ELR (cell line): ENCODE measurements around the gene NBPF1.
"Not testable (repeated sequence)": the region's sequence is repeated elsewhere in the genome, so short reads cannot be mapped to it uniquely, and the experiment has no call there.

ENCODE experiments used
- DNase-seq: peaks from one replicate; pipeline ENCODE4 v3.0.0-alpha.2; 2015; ENCODE audit warnings: low read depth

NBPF1 gene

DNA sequence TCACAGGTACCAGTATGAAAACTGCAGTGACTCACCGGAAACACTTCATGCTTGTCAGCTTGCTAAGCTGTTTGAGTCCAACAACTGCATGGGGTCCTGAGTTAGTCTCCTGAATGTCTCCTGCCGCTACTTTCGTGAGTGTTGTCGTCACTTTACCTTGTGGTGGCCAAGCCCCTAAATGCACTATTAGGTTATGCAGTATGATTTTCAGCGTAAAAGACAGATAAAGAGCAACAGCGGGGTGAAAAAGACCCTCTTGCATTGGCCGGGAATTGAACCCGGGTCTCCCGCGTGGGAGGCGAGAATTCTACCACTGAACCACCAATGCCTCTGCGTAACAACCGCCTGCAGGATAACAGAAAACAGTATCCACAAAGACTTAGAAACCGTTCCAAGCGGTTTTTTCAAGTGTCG lies 67.7 kb downstream of the NBPF1 start:
- DNase-seq, result peak; percentile 79

GRCh38 chr1:16540421-16540893 lies 72.9 kb downstream of the NBPF1 start:
- not testable (repeated sequence) for DNase-seq

- DNase-seq, result not testable (repeated sequence)
Measured at GRCh38 chr1:16537528-16537927, 75.8 kb downstream of the NBPF1 start.

DNA sequence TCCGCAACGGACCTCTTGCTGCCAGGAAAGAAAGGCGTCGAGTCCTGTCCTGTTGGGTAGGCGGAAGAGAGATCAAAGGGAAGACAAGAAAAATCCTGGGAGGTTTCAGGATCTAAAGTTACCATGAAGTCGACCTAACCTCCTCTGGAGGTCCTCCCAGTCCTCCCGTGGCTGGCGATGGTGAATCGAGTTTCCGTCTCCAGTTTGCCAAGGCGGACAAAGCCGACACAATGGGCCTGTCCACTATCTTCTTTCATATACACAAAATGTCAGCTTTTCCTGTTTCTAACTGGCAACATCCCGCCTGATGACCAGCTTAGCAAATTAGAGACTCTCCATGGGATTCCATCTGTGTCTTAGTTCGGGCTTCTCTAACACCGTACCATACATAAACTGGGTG lies 76.6 kb downstream of the NBPF1 start:
- DNase-seq, result not testable (repeated sequence)

- DNase-seq, result not testable (repeated sequence)
Measured at GRCh38 chr1:16535898-16536297, 77.5 kb downstream of the NBPF1 start.

DNA sequence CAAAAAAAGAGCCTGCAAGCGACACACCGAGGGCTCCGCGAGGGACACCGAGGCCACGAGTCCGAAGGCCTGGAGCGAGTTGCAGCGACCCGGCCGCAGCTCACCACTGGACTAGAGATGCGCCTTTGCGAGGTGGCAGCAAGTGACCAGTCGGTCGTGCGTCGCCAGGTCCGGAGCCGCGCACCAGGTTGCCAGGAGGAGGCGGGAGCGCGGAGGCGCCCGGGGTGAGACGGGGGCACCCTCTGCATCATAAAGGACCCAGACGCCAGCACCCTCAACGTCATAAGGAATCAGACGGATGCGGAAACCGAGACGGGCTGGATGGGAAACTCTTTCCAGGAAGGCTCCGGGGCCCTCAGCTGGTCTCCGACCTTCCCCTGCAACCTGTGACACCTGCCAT lies 77.9 kb downstream of the NBPF1 start:
- DNase-seq, result peak; percentile 9

GRCh38 chr1:16534829-16535456 lies 78.4 kb downstream of the NBPF1 start:
- peak; percentile 88 for DNase-seq

- peak; percentile 11 for DNase-seq
Measured at GRCh38 chr1:16534239-16534828, 79.0 kb downstream of the NBPF1 start.

GRCh38 chr1:16532235-16532991 lies 81.0 kb downstream of the NBPF1 start:
- DNase-seq, result not testable (repeated sequence)

GRCh38 chr1:16528338-16528737 lies 85.0 kb downstream of the NBPF1 start:
- DNase-seq, result not testable (repeated sequence)

DNA sequence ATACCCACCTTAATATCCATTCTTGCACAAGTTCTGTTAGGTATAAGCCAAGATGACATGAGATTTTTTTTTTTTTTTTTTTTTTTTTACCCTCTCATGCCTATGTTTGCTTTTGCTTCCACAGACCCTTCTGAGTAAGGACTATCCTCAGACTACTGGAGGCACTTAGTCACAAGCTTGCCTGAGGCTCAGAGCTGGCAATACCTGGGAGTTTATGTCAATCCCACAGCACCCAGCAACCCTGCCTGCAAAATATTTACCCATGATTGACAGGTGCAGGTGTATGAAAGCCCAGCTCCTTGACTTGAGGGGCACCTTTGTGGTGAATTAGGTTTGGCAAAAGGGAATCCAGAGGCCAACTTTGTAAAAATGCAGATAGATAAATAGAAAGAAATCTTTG lies 87.6 kb downstream of the NBPF1 start:
- DNase-seq, result not testable (repeated sequence)

DNA sequence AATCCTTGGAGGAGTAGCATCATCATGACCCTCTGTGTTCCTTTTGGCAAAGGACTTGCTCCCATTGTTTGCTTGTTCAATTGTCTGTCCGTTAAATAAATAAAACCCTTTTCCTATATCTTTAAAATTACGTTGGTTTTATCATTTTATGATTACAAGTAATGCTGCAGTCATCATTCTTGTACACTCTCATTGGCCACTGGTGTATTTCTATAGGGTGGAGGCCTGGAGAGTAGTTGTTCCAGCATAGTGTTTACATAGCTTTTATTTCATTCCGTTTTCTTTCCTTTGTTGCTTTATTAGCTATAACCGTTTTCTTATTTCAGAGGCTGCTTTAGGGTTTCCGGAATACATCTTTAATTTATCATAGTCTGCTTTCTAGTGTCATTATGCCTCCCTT lies 91.7 kb downstream of the NBPF1 start:
- not testable (repeated sequence) for DNase-seq

- DNase-seq, result no peak
Measured at GRCh38 chr1:16521288-16521583, 92.1 kb downstream of the NBPF1 start.

GRCh38 chr1:16520435-16521287 lies 92.7 kb downstream of the NBPF1 start:
- DNase-seq, result not testable (repeated sequence)

DNA sequence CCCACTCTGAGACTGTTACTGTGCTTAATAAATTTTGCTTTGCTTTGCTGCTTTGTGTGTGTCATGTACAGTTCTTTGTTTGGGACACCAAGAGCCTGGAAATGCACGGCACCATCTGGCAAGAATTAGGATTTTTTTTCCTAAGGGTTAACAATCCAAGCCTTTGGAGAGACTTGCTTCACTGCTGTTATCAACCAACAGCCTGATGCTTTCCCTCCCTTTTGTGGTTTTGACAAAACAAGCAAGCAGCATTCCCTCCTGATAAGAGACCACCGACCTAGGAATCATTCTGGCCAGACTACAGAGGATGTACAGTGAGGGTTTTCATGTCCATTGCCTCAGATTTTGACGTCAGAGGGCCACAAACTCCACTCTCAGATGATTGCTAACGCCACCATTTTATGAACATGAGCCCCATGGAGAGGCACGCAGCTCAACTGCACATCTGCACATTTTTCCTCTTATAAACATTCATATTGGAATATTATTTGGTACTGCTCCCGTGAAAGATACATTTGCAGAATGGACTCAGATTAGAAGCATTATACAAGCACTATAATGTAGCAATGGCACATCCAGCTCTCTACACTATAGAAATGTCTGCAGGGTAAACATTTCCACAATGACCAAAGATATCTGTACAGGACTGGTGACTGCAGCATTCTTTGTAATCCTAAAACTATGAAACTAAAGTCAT lies 94.0 kb downstream of the NBPF1 start:
- DNase-seq, result not testable (repeated sequence)

GRCh38 chr1:16518913-16519254 lies 94.5 kb downstream of the NBPF1 start:
- DNase-seq, result not testable (repeated sequence)

GRCh38 chr1:16516694-16517410 lies 96.5 kb downstream of the NBPF1 start:
- DNase-seq, result not testable (repeated sequence)

DNA sequence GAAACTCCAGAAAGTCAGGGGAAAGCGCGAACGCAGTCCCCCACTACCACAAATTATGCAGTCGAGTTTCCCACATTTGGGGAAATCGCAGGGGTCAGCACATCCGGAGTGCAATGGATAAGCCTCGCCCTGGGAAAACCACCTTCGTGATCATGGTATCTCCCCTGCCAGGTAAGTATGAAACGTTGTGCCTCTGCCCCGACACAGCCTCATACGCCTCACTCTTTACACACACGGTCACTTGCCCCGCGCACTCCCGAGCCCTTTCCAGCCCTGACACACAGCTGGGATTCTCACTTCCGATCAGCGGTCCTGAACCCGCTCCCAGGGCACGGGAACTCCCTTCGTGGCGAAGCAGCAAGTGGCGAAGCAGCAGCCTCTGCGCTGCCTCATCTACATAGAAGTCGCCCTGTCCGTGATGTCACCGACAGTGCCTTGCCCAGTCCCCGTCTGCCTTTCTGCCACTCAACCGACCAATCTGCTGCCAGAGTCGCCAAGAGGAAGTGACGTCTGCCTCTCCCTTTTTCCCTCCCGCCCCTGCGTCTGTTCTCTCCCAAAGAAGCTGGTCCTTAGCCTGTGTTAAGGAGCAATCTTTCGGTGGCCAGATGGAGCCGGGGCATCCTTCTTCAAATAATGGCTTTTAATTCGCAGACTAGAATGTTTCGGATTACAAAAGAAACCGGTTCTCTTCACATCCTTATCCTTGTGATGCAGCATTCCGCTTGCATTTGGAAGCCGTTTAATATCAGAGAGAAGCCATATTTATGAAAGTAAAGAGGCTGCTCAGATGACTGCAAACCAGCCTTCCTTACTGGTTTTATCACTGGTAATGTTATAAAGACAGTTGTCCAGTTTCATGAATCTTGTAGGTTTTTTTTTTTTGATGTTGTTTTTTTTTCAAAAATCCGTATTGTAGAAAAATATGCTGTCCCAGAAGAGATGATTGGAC lies 99.0 kb downstream of the NBPF1 start, which contains the start of gene RNU1-1:
Gene RNU1-1, minus strand, starts transcription at position 179 of the 949 bp plus-strand sequence.
- DNase-seq, result peak; percentile 65

GRCh38 chr1:16513412-16514106 lies 99.8 kb downstream of the NBPF1 start:
- DNase-seq, result peak; percentile 95
